GM12891 (cell line): Measurements from ENCODE around the gene ATRNL1.

Source experiments
- PAX5 ChIP-seq: IDR thresholded peaks from 2 replicates; pipeline ENCODE4 v1.6.1; 2011; ENCODE audit warnings: low read length, moderate library complexity, mild to moderate bottlenecking; ENCODE audit not compliant: insufficient read depth, severe bottlenecking
- POLR2A ChIP-seq: IDR thresholded peaks from 2 replicates; pipeline ENCODE4 v1.6.1; 2011; ENCODE audit warnings: low read depth, low read length, control low read depth
- POLR2AphosphoS5 ChIP-seq: IDR thresholded peaks from 2 replicates; pipeline ENCODE4 v1.6.1; 2011; ENCODE audit warnings: low read depth, low read length, control low read depth
- POU2F2 ChIP-seq: IDR thresholded peaks from 2 replicates; pipeline ENCODE4 v1.6.1; 2011; ENCODE audit warnings: low read depth, mild to moderate bottlenecking, control low read depth, low read length, moderate library complexity
- SPI1 ChIP-seq: IDR thresholded peaks from 2 replicates; pipeline ENCODE4 v1.6.1; 2011; ENCODE audit warnings: low read depth, low read length, control low read depth
- TAF1 ChIP-seq: IDR thresholded peaks from 2 replicates; pipeline ENCODE4 v1.6.1; 2011; ENCODE audit warnings: low read depth, low read length, control low read depth

DNA sequence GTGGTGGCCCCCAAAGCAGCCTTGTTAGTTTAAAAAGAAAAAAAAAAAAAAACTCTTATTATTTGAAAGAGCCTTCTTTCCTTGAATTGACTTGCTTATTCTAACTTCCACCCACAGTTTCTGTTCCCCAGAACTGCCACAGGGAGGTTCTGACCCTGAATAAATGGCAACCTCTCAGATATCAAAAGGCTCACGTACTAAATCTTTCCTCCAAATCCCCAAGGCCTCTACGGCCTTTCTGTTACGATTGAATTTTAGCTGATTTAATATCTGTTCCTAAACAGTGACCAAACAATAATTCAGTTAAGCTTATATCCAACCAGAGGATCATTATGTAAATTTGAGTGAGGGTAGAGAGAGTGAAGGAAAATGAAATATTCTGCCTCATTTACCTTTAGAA, 697.1 kb downstream of the ATRNL1 start:
- TF ChIP-seq POLR2AphosphoS5 (no peak), POLR2A (no peak), PAX5 (no peak), SPI1 (no peak), TAF1 (no peak), POU2F2 (no peak)
